RWPE2 (cell line): ENCODE measurements around the gene NSDHL.

Experiments
- ATAC-seq: fragments of 200-7000 bp; cut with Tn5 transposase; 3 replicates; pipeline ENCODE4 v1.9.1; 2021; ENCODE audit warnings: low read depth
- DNase-seq: peaks from one replicate; pipeline ENCODE4 v3.0.0-alpha.2; 2020; ENCODE audit warnings: low spot score
- H3K27ac ChIP-seq: fragments of 450-650 bp; 2 replicates; pipeline ENCODE4 v1.5.1; 2017; ENCODE audit warnings: mild to moderate bottlenecking; ENCODE audit not compliant: poor library complexity, severe bottlenecking
- H3K27me3 ChIP-seq: fragments of 250-450 bp; sonication (Bioruptor Pico); 2 replicates; pipeline ENCODE4 v1.5.1; 2021; ENCODE audit warnings: mild to moderate bottlenecking, moderate library complexity; ENCODE audit not compliant: insufficient read depth, poor library complexity, severe bottlenecking
- H3K36me3 ChIP-seq: fragments of 250-450 bp; sonication (Bioruptor Pico); 2 replicates; pipeline ENCODE4 v1.5.1; 2020; ENCODE audit warnings: low read depth, mild to moderate bottlenecking, moderate library complexity
- H3K4me1 ChIP-seq: fragments of 250-450 bp; sonication (Bioruptor Pico); 2 replicates; pipeline ENCODE4 v1.5.1; 2021; ENCODE audit warnings: mild to moderate bottlenecking, moderate library complexity; ENCODE audit not compliant: insufficient read depth, poor library complexity, severe bottlenecking
- H3K4me3 ChIP-seq: fragments of 250-450 bp; sonication (Bioruptor Pico); 2 replicates; pipeline ENCODE4 v1.5.1; 2021; ENCODE audit warnings: mild to moderate bottlenecking, moderate library complexity; ENCODE audit not compliant: severe bottlenecking
- H3K9me3 ChIP-seq: fragments of 250-450 bp; sonication (Bioruptor Pico); 2 replicates; pipeline ENCODE4 v1.5.1; 2021; ENCODE audit warnings: mild to moderate bottlenecking, moderate library complexity; ENCODE audit not compliant: severe bottlenecking
- TF ChIP-seq, protein P1 (sequence below): fragments of 450-650 bp; IDR thresholded peaks from one replicate; pipeline ENCODE4 v1.5.1; 2017; ENCODE audit warnings: mild to moderate bottlenecking, moderate library complexity; ENCODE audit not compliant: poor library complexity, severe bottlenecking

Gene NSDHL

DNA sequence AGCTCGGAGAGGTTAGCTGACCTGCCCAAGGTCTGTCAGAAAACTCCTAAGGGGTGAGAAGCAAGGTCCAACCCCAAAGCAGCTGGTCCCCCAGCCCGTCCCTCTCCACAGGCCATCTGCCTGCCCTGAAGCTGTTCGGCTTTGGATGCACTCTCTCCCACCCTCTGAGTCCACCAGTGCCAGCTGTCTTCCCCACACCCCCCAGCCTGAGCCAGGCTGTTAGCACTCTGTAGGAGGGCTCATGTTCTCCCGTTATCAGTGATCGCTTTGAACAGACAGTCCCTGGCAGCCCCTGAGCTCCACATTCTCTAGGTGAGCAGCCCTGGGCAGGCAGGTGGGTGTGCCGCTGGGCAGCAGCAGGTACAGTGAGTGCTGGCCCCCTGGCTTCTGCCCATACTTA lies 83.0 kb downstream of the NSDHL start:
- H3K9me3 ChIP-seq = no peaks in the 10 kb centered on the region
- no peaks in the 10 kb centered on the region for H3K27me3 ChIP-seq
- TF ChIP-seq, protein P1, sequence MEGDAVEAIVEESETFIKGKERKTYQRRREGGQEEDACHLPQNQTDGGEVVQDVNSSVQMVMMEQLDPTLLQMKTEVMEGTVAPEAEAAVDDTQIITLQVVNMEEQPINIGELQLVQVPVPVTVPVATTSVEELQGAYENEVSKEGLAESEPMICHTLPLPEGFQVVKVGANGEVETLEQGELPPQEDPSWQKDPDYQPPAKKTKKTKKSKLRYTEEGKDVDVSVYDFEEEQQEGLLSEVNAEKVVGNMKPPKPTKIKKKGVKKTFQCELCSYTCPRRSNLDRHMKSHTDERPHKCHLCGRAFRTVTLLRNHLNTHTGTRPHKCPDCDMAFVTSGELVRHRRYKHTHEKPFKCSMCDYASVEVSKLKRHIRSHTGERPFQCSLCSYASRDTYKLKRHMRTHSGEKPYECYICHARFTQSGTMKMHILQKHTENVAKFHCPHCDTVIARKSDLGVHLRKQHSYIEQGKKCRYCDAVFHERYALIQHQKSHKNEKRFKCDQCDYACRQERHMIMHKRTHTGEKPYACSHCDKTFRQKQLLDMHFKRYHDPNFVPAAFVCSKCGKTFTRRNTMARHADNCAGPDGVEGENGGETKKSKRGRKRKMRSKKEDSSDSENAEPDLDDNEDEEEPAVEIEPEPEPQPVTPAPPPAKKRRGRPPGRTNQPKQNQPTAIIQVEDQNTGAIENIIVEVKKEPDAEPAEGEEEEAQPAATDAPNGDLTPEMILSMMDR = no peak
- no peak for ATAC-seq
- DNase-seq = no peak
- H3K36me3 ChIP-seq = peaks cover 3% of the 10 kb centered on the region
- no peak overlapping the region for H3K4me3 ChIP-seq
- no peaks in the 10 kb centered on the region for H3K4me1 ChIP-seq
- H3K27ac ChIP-seq = no peak overlapping the region

DNA sequence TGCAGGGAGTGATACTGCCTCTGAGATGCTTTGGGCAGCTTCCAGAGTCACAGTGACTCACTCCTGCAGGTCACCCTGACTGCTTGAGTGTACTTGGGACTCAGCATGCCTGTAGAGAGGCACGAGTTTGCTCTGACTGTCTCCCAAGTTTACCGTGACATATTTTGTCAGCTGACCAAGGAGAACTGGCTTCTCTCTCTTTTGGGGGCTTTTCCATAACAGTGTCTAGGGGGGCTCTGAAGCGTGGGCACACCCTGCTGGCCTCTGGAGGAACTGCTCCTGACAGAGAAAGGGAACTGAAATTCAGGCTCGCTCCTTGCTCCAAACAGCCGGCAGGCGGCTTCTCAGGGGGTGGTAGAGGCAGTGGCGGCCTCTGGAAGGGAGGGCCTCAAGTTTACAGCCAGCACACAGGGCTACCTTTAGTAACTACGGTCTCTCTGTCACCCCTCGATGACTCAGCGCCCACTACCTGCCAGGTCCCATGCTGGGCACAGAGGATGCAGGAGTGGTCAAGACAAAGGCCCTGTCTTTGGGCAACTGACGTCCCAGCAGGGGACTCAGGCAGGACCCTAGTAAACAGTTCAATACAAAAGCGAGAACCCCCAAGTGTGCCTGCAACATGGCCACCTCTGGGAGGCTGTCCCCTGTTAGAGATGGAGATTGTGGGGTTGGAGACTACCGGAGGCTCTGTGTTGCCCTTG lies 84.8 kb downstream of the NSDHL start:
- Histone ChIP-seq H3K9me3 (no peaks in the 10 kb centered on the region), H3K4me1 (no peaks in the 10 kb centered on the region), H3K4me3 (no peak overlapping the region), H3K27ac (no peak overlapping the region), H3K36me3 (peaks cover 6% of the 10 kb centered on the region), H3K27me3 (no peaks in the 10 kb centered on the region)
- TF ChIP-seq, protein P1 = peak; percentile 17
- DNase-seq (no peak), ATAC-seq (peak; percentile 69)

DNA sequence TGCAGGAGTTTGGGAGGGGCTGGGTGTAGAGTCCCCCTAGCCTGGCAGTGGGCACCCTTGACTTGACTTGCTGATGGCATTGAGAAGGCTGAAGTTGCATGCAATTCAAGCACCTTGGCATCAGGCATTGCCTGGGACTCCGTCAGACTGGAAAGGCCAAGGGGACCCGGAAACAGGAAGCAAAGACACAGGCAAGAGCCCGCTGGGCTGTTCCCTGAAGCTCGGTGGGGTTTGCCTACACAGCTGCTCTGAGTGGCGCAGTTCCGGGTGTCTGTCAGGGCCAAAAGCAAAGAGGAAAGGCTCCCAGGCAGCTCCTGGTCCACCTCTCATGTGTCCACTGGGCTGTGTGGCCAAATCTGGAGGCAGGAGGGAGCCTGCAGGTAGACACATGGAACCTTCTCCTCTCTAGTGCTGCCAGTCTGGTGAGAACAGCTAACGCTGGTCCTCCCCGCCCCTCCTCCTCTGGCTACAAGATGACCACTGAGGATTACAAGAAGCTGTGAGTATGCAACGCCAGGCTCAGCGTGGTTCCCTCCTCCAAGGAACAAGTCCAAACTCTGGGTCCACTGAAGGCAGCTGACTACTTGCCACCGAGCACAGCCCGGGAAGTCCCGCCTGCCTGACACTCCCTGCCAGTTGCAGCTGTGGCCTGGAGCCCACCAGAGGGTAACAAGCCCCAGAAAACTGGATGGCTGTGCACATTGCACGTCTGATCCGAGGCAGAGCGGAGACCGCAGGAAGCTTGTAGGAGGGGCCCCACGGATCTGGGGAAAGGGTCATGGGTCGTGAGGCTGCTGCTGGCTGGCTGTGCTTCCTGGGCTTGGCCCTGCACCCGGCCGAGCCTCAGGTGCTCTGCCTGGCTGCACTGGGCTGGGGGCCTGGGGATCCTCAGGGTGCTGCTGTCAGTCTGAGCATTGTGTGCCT lies 87.1 kb downstream of the NSDHL start:
- Histone ChIP-seq H3K9me3 (no peaks in the 10 kb centered on the region), H3K4me1 (no peaks in the 10 kb centered on the region), H3K36me3 (peaks cover 6% of the 10 kb centered on the region), H3K27ac (no peak overlapping the region), H3K4me3 (no peak overlapping the region), H3K27me3 (no peaks in the 10 kb centered on the region)
- ATAC-seq (no peak), DNase-seq (no peak)
- TF ChIP-seq, protein P1 = no peak

DNA sequence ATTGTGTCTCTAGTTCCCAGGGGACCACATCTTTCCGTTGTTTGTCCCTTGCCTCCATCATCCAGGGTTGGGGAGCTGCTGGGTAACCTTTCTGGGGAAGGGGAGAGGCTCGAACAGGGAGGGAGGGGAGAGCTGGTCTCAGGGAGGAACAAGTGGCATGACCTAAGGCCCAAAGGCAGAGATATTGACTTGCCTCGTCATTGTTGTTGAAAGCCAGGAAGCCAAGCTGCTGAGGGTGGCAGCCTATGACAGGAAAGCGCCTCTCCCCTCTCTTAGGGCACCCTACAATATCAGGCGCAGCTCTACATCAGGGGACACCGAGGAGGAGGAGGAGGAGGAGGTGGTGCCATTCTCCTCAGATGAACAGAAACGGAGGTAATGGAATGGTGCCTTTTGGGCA lies 87.8 kb downstream of the NSDHL start:
- ATAC-seq (no peak), DNase-seq (no peak)
- no peak overlapping the region for H3K27ac ChIP-seq
- TF ChIP-seq, protein P1 = no peak
- no peak overlapping the region for H3K4me3 ChIP-seq
- peaks cover 6% of the 10 kb centered on the region for H3K36me3 ChIP-seq
- no peaks in the 10 kb centered on the region for H3K9me3 ChIP-seq
- no peaks in the 10 kb centered on the region for H3K27me3 ChIP-seq
- H3K4me1 ChIP-seq = no peaks in the 10 kb centered on the region
